Stimulated activated CD4-positive, alpha-beta T cell treated with anti-CD3 and anti-CD28 coated beads, Interleukin-1b, Interleukin-23, amount 100 ng/mL, for 4 hours (primary cell): ENCODE measurements around the gene RUNX3.

Source experiments
- DNase-seq, 2 donors: peaks; one replicate each; pipeline ENCODE4 v3.0.0-alpha.2; 2020; ENCODE audit warnings: low read depth in 2 of 2

Gene RUNX3

GRCh38 chr1:24865587-24865986 lies 64.5 kb downstream of the RUNX3 start:
- DNase-seq: no peak

- no peak for DNase-seq
These were observed 64.9 kb downstream of the RUNX3 start for GRCh38 chr1:24865168-24865567.

- no peak for DNase-seq
These were observed 65.7 kb downstream of the RUNX3 start for GRCh38 chr1:24864370-24864777.

GRCh38 chr1:24862775-24863483 lies 67.1 kb downstream of the RUNX3 start:
- no peak for DNase-seq

- no peak for DNase-seq
These were observed 68.0 kb downstream of the RUNX3 start for GRCh38 chr1:24861821-24862727.

GRCh38 chr1:24860841-24861240 lies 69.2 kb downstream of the RUNX3 start:
- no peak for DNase-seq

- no peak for DNase-seq
These were observed 70.7 kb downstream of the RUNX3 start for GRCh38 chr1:24859063-24860010.

- no peak for DNase-seq
These were observed 71.8 kb downstream of the RUNX3 start for GRCh38 chr1:24858277-24858676.

- DNase-seq: no peak
These were observed 72.5 kb downstream of the RUNX3 start for GRCh38 chr1:24857507-24858133.

GRCh38 chr1:24856787-24857506 lies 73.1 kb downstream of the RUNX3 start:
- DNase-seq: no peak

GRCh38 chr1:24855474-24855873 lies 74.6 kb downstream of the RUNX3 start:
- no peak for DNase-seq

GRCh38 chr1:24853649-24854048 lies 76.4 kb downstream of the RUNX3 start:
- no peak for DNase-seq

GRCh38 chr1:24850328-24850920 lies 79.7 kb downstream of the RUNX3 start:
- DNase-seq: no peak

GRCh38 chr1:24849672-24850295 lies 80.3 kb downstream of the RUNX3 start:
- no peak for DNase-seq
